HepG2 (cell line): ENCODE results near the gene LGI4. TPM values are rescaled to one million over a fixed set of nuclear protein-coding genes. Genes with fewer than 3 reads are reported as not detected.

ENCODE experiments used
- ATAC-seq: fragments of 200-7000 bp; cut with Tn5 transposase; 3 replicates; pipeline ENCODE4 v1.9.1; 2020; ENCODE audit warnings: mild to moderate bottlenecking, moderate library complexity
- BruUV-seq: library from RNA; stranded (reverse); fragments of 400-500 nt; replicated peaks from 2 replicates; lab custom pipeline; 2021; lab: Mats Ljungman, UMichigan
- CTCF ChIA-PET: fragments of 300-600 bp; formaldehyde crosslinking; extraction: SDS; loops from one replicate; lab custom pipeline; 2021; ENCODE audit warnings: low total read pairs, inconsistent platforms, low intra/inter-chr PET ratio; lab: Yijun Ruan, JAX
- POLR2A ChIA-PET: fragments of 350-600 bp; sonication (Branson Sonifier 250); formaldehyde crosslinking; loops from one replicate; lab custom pipeline; 2020; ENCODE audit warnings: antibody characterized with exemption, inconsistent platforms; lab: Yijun Ruan, JAX
- DNase-seq: peaks from one replicate; pipeline ENCODE4 v3.0.0-alpha.2; 2015; ENCODE audit warnings: low spot score
- FAIRE-seq: peaks from 3 replicates; lab custom pipeline; 2011; peaks lifted over from hg19 to GRCh38; lab: Jason Lieb, UNC
- H2AFZ ChIP-seq: one replicate; pipeline ENCODE4 v1.6.1; 2011; ENCODE audit warnings: low read length, inconsistent platforms
- H3K27ac ChIP-seq: fragments of 300-600 bp; 3 replicates; pipeline ENCODE4 v1.8.0; 2011; ENCODE audit warnings: mixed run types, mild to moderate bottlenecking, mixed read lengths, low read length, inconsistent platforms; ENCODE audit not compliant: insufficient read depth; ENCODE audit errors: extremely low read length
- H3K27me3 ChIP-seq, 2 experiments: fragments of 200-600 bp in 1 of 2; 2 replicates in 1 of 2; 3 replicates in 1 of 2; pipeline versions ENCODE4 v1.6.0 to v1.8.0; 2011; ENCODE audit warnings: low read length in 2 of 2, mild to moderate bottlenecking in 2 of 2, moderate library complexity in 2 of 2, inconsistent platforms in 1 of 2; ENCODE audit not compliant: insufficient read depth in 2 of 2, control insufficient read depth in 1 of 2
- H3K36me3 ChIP-seq, 2 experiments: fragments of 200-600 bp in 1 of 2; replicated peaks in 1 of 2; 2 replicates in 1 of 2; 3 replicates in 1 of 2; pipeline versions ENCODE4 v1.5.1 to v1.8.0; 2011; ENCODE audit warnings: low read length in 2 of 2, inconsistent platforms in 1 of 2; ENCODE audit not compliant: insufficient read depth in 2 of 2, control insufficient read depth in 1 of 2
- H3K4me1 ChIP-seq: 2 replicates; pipeline ENCODE4 v1.5.1; 2012; ENCODE audit warnings: low read length, inconsistent platforms; ENCODE audit not compliant: insufficient read depth
- H3K4me2 ChIP-seq: 2 replicates; pipeline ENCODE4 v1.6.0; 2011; ENCODE audit warnings: low read depth, low read length, inconsistent platforms
- H3K4me3 ChIP-seq, 3 experiments: fragments of 200-600 bp in 1 of 3; sonication (generic), shearing (Covaris generic) in 1 of 3; replicated peaks in 1 of 3; 2 replicates each; pipeline ENCODE4 v1.5.1; 2011 to 2016; ENCODE audit warnings: low read length in 3 of 3, inconsistent platforms in 2 of 3, low read depth in 2 of 3, mild to moderate bottlenecking in 2 of 3, control low read depth in 1 of 3, mixed read lengths in 1 of 3; ENCODE audit not compliant: insufficient read depth in 1 of 3
- H3K79me2 ChIP-seq: one replicate; pipeline ENCODE4 v1.6.1; 2011; ENCODE audit warnings: low read length, inconsistent platforms; ENCODE audit not compliant: insufficient read depth
- H3K9ac ChIP-seq: 2 replicates; pipeline ENCODE4 v1.6.0; 2011; ENCODE audit warnings: mild to moderate bottlenecking, low read depth, low read length, inconsistent platforms; ENCODE audit not compliant: insufficient read depth
- H3K9me3 ChIP-seq: 2 replicates; pipeline ENCODE4 v1.5.1; 2012; ENCODE audit warnings: mild to moderate bottlenecking, low read length
- H4K20me1 ChIP-seq: 2 replicates; pipeline ENCODE4 v1.6.0; 2011; ENCODE audit warnings: inconsistent platforms, mild to moderate bottlenecking, low read length, moderate library complexity; ENCODE audit not compliant: insufficient read depth
- GLI4 ChIP-seq: sonication (generic); formaldehyde crosslinking; IDR thresholded peaks from 2 replicates; pipeline ENCODE4 v1.5.1; 2020; ENCODE audit warnings: missing genetic modification reagents, mild to moderate bottlenecking, moderate library complexity, borderline replicate concordance
- REL ChIP-seq: sonication (generic); formaldehyde crosslinking; conservative IDR thresholded peaks from 2 replicates; pipeline ENCODE4 v1.8.0; 2022; ENCODE audit warnings: mild to moderate bottlenecking, missing genetic modification reagents, moderate library complexity
- TBX2 ChIP-seq: sonication (generic); formaldehyde crosslinking; IDR thresholded peaks from 2 replicates; pipeline ENCODE4 v1.5.0; 2020; ENCODE audit warnings: missing genetic modification reagents, mild to moderate bottlenecking, borderline replicate concordance
- ZNF446 ChIP-seq: sonication (generic); formaldehyde crosslinking; IDR thresholded peaks from 2 replicates; pipeline ENCODE4 v1.5.0; 2020; ENCODE audit warnings: mild to moderate bottlenecking, missing genetic modification reagents
- WGBS: methylation state at CpG from one replicate; pipeline ENCODE4 v1.1.6; 2017; ENCODE audit warnings: low lambda C conversion rate; 5-methylcytosine and 5-hydroxymethylcytosine counted together
- in situ Hi-C: cut with HindIII; loops from 2 replicates; pipeline ENCODE4 v1.10.0; 2017; ENCODE audit warnings: low pct_unique_long_range_greater_than_20kb; ENCODE audit not compliant: extremely low pct_ligation_motif_present
- intact Hi-C: fragments of 100-400 bp; cut with micrococcal nuclease; formaldehyde crosslinking; loops from one replicate; pipeline ENCODE4 v1.10.0; 2022; ENCODE audit not compliant: unreplicated experiment
- polyA plus RNA-seq, 8 experiments: library from polyadenylated mRNA; depleted of rRNA in 3 of 8; stranded (reverse) in 7 of 8; unstranded in 1 of 8; fragments of >200 nt; fragmentation: Illumina TruSeq in 4 of 8; extraction: Trizol in 4 of 8; gene quantifications; 2 replicates each; pipeline versions ENCODE4 v1.2.1 to v1.2.3, GENCODE V29; 2011 to 2016; ENCODE audit warnings: low read depth in 4 of 8, missing spikeins in 1 of 8, mixed read lengths in 1 of 8; ENCODE audit not compliant: insufficient read depth in 1 of 8
- total RNA-seq, 5 experiments: library from RNA; depleted of rRNA; stranded (reverse); fragments of >200 nt; fragmentation: Illumina TruSeq; extraction: Trizol; gene quantifications; 2 replicates each; pipeline ENCODE4 v1.2.3, GENCODE V29; 2016; ENCODE audit warnings: low read depth in 1 of 5
- TF ChIP-seq, protein P1 (sequence below): sonication (generic); formaldehyde crosslinking; IDR thresholded peaks from 2 replicates; pipeline ENCODE4 v1.5.0; 2020; ENCODE audit warnings: mild to moderate bottlenecking, missing genetic modification reagents, moderate library complexity

Gene LGI4
- total and polyA plus RNA-seq, 2 of the 13 experiments (the other 11 are each of a cell fraction or from before 2014, with no cell fraction given), result 2.8 TPM; not detected in 1

DNA sequence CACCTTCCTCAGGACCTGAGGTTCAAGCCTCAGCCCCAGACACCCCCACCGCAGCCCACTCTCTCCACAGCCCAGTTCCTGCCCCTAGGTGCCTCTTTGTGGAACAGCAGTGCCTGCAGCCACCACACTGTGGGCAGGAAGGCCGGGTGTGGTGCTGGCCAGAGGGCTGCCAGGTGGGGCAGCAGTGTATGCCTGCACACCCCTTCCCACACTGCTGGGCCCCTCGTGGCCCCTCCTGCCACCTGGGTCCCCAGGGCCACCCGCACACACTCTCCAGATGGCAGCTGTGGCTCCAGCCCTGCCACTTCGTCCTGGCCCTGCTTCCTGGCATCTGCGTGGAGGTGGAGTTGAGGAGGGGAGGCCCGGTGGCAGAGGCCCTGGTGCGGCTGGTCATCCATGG, 58.2 kb downstream of the LGI4 start (continued):
- TF ChIP-seq TBX2 (CRISPR knock-in tag) (no peak), REL (CRISPR knock-in tag) (no peak), ZNF446 (CRISPR knock-in tag) (no peak)
- TF ChIP-seq, all 625 proteins: peak for 0

DNA sequence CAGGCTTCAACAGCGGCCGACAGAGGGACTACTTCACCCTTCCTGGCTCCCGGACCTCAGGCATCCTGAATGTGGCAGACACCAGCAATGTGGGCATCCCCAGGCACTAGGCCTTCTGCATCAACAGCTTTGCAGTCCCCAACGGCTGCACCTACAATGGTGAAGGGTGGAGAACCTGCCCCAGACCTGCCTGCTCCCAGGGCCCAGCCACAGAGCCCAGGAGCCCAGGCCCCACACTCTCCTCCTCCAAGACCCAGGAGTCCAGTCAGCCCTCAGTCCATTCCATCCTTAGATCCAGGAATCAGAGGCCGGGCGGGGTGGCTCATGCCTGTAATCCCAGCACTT, 58.9 kb downstream of the LGI4 start:
- WGBS, result 30% methylated on average over 2 of the region's 6 CpGs

More for the DNA sequence above, 58.9 kb downstream of the LGI4 start:
- no TSS peak for BruUV-seq
- H3K9me3 ChIP-seq, result no peaks in the 10 kb centered on the region
- in situ Hi-C loops, result no loop called here
- no peak for DNase-seq
- no peaks in the 10 kb centered on the region for H3K36me3 ChIP-seq
- POLR2A ChIA-PET, result no interaction called here
- H3K4me3 ChIP-seq, result no peak overlapping the region
- no peaks in the 10 kb centered on the region for H4K20me1 ChIP-seq
- ATAC-seq, result peak; percentile 36
- intact Hi-C loops, result no loop called here
- no peak overlapping the region for H3K4me2 ChIP-seq
- H2AFZ ChIP-seq, result no peak overlapping the region
- no peaks in the 10 kb centered on the region for H3K4me1 ChIP-seq
- H3K27me3 ChIP-seq, result peaks cover 16 to 65% of the 10 kb centered on the region in 2 experiments
- no peaks in the 10 kb centered on the region for H3K79me2 ChIP-seq
- TF ChIP-seq, protein P1, sequence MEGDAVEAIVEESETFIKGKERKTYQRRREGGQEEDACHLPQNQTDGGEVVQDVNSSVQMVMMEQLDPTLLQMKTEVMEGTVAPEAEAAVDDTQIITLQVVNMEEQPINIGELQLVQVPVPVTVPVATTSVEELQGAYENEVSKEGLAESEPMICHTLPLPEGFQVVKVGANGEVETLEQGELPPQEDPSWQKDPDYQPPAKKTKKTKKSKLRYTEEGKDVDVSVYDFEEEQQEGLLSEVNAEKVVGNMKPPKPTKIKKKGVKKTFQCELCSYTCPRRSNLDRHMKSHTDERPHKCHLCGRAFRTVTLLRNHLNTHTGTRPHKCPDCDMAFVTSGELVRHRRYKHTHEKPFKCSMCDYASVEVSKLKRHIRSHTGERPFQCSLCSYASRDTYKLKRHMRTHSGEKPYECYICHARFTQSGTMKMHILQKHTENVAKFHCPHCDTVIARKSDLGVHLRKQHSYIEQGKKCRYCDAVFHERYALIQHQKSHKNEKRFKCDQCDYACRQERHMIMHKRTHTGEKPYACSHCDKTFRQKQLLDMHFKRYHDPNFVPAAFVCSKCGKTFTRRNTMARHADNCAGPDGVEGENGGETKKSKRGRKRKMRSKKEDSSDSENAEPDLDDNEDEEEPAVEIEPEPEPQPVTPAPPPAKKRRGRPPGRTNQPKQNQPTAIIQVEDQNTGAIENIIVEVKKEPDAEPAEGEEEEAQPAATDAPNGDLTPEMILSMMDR (CRISPR knock-in tag), result peak; percentile 25; the same call in 1 of the 2 replicates
- no peak for TF ChIP-seq GLI4
- no peak overlapping the region for H3K27ac ChIP-seq
- no peak overlapping the region for H3K9ac ChIP-seq
- CTCF ChIA-PET, result no interaction called here
- FAIRE-seq, result no peak
